ENCODE data around the gene TUBB6.
A peak's percentile ranks its signal among the peaks of the same experiment; 100 is the strongest.

Gene TUBB6

DNA sequence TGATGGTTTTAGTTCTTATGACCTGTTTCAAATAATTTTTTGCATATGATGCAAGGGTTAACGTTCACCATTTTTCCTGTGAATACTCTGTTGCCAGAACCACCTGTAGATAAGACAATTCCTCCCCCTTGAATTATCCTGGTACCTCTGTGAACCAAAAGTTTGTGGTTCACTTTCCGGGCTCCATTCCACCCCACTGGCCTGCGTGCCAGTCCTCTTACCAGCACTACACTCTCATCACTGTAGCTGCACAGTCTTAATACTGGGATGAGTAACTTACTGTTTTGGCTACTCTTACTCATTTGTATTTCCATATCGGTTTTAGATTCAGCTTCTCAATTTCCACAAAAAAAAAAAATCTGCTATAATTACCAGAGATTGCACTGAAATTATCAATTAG is 34.6 kb downstream of the TUBB6 start:
- DNase-seq, result no peak

DNA sequence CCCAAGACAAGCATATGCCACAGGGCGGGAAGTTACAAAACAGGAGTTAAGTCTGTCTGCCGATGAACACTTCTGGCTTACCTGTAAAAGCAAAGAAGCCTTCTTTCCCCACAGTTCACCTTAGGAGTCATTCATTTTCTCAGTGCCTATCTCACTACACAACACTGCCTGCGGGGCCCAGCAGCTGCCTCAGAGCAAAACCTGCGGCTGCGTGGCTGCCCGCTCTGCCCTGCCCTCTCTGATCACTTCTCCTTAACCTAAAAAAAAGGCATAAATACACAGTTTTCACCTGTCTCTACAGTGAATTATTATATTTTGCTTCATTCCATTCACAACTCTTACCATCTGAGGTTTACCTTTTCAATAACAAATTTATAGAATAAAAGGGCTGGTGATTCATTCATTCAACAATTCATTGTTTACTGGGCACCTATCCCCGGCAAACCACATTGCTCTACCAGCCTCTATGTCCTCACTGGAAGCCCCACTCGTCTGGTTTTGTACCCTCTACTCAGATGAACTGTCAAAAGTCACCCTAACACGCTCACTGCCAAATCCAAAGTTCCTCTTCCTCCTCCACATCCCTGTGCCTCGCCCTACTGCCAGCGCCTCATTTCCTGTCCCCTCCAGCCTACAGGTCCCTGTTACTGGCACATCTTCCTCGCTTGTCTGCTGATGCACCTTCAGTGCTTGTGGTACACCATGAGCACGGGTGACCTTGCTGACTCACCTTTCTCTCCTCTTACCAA is 37.6 kb downstream of the TUBB6 start:
- DNase-seq, result no peak

DNA sequence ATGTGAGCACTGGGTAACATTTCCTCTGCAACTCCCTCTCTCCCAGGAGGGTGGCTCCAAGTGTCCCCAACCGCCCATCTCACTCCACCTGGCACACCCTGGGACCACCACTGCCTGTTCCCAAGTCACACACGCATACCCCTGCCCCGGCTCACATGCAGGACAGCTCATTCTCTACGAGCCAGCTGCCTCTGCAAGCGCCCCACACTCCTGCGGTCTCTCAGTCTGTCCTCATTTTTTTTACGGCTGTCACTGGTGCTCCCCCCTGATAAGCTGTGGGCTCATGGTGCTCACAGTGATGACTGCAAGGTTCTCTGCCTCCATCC is 38.2 kb downstream of the TUBB6 start:
- DNase-seq, result no peak

DNA sequence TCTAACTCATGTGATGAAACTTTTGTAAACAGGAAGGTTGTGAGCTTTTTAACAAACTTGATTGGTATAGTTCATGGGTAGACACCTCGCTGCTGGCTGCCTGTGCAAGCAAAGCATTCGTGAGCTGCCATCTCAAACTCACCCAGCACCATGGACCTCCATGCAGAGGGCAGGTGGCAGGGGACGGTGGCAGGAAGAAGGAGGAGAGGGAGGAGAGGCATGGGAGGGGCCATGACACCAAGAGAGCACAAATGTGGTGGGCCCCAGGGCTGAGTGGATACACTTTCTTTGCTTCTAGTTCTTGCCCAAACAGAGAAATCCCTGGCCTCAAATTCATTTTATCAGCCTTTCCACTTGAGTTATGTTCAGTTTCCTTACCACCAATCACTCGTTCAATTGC is 39.9 kb downstream of the TUBB6 start:
- DNase-seq, result no peak

DNA sequence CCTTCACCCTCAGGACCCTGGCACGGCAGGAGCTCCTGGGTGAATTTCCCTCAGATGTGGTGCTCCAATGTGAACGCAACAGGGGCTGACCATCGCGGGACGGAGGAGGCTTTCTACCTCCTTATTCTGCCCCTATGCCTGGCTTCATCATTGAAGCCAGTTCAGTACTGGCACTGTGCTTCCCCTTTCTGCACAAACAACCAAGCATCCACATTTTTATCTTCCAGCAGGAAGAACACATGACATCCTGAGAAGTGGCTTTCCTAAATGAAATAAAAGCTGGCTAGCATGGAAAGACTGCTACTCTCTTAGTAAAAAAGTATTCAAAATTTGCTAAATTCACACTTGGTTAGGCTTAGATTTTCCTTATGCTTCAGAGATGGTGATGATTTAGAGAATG is 44.1 kb downstream of the TUBB6 start:
- no peak for DNase-seq

DNA sequence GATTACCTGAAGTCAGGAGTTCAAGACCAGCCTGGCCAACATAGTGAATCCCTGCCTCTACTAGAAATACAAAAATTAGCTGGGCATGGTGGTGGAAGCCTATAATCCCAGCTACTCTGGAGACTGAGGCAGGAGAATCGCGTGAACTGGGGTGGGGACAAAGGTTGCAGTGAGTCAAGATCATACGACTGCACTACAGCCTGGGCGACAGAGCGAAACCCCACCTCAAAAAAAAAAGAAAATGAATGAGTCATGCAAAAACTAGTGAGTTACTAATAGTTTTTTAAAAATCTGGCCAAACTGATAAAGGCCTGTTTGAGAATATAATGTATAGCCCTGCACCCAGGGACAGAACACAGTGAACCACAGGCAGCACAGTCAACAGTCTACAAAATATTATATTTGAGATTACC is 51.5 kb downstream of the TUBB6 start:
- peak; percentile 57 for DNase-seq

DNA sequence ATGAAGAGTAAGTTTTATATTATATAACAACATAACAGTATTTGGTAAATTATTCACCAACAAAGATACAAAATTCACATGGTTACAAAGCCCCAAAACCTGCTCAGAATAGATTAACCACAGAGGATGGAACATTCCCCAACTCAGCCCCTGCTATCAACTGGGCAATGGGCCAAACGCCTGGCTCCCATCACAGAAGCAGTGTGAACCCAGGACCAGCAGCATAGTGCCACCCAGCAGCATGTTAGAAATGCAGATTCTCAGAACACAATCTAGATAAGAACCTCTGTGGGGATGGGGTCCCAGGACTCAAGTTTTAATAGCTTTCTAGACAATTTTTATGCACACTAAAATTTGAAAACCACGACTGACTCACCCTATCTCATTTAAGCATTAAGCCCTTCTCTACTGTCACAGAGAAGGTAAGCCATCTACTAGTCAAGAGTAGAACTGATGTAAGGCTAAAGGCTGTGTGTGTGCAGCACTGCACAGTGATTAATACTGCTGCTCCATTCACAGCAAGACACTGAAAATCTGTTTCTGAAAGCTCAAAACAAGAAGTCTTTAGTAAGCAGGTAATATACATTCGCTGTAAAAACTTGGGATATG is 53.8 kb downstream of the TUBB6 start:
- DNase-seq, result peak; percentile 11

DNA sequence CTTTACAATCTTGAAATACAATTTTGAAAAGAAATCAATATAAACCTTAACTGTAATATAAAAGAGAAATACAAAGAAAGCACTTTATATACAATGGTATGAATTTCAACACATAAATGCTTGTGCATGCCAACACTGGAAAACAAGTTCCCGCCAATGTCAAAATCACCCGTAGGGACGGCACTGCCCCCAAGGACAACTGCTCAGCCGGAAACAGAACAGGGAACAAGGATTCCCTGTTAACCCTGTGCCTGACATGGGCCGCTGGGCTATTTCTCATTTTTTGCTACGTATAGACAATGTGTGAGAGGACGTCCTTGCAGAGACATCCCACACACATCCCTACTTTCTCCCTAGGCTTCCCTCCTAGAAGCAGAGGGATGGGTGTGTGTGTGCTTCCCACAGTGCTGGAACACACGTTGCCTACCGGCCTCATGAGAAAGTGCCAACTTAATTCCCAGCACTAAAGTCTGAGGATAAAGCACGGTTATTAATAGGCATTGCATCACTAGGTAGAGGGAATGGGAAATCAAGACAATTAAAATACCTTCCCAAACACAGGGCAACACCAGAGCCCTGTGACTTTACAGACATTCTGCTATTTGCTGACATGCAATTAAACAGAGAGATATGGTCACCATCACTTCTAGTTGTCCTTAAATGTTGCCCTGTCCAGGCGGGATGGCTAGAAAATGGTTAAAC is 54.6 kb downstream of the TUBB6 start:
- no peak for DNase-seq

DNA sequence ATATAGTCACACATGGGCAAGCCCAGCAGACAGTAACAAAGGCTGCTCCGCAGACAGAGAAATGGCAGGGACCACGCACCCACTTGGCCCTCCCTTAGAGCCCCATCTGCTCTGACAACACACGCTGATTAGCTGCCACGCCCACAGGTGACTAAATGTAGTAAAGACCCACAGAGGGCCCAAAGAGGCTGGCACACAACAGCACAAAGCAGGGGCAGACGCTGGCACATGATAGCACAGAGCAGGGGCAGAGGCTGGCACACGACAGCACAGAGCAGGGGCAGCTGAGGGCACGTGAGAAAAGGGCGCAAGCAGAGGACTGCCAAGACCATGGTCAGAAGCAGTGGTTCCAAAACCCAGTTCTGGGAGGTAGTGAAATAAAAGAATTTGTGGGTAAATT is 58.3 kb downstream of the TUBB6 start:
- DNase-seq, result no peak

DNA sequence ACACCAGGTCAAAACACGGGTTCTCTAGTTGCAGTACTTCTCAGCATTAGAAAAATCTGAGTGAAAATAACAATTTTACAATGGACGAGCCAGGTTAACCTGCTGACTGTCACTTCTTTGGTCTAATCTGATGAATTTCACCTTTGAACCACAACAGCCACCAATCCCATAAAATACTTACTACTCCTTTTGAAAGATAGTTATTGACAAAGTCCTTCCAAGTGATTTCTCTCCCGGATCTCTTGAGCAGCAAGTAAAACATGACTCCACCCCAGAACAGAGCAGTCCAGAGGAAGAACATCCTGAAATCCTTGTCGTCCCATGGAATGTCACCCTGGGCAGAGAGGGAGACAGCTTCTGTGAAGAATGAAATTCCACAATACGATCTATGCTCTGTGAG is 58.7 kb downstream of the TUBB6 start:
- DNase-seq, result no peak

DNA sequence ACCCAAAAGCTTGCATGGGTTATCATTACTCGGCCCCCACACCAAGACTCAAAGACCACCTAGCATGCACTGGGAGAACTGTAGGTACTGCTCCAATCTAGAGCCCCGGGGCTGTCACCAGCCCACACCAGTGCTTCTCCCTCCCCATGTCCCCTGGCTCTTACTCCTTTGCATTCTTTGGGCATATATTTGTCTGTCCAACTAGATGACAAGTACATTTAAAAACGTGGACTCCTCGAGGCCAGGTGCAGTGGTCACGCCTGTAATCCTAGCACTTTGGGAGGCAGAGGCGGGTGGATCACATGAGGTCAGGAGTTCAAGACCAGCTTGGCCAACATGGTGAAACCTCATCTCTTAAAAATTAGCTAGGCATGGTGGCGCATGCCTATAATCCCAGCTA is 61.2 kb downstream of the TUBB6 start:
- no peak for DNase-seq

DNA sequence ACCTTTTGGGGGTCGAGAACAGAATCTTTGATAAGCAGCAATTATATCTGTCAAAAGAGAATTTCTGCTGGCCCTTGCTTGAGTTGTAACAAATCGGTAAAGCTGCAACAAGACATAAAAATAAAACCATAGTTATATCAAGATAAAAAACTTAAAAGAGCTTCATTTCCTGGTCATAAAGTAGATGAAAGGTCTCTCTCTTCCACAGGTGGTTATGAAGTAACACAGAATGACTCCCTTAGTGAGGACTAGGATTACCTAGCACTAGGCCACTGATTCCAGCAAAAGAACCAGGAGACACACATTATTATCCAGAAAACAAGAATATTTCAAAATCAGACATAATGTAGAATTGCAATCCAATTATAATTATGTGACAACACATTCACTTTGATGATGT is 63.5 kb downstream of the TUBB6 start:
- no peak for DNase-seq

DNA sequence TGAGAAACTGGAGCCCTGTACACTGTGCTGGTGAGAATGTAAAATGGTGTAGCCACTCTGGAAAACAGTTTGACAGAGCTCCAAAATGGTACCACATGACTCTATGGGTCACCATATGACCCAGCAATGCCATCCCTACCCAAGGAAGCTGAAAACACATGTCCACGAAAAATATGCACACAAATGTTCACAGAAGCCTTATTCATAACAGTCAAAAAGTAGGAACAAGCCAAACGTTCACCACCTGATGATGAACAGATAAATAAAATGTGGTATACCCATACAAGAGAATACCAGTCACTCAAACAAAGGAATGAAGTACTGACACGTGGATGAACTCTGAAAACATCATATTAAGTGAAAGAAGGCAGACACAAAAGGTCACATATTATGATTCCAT is 64.4 kb downstream of the TUBB6 start:
- DNase-seq, result no peak

DNA sequence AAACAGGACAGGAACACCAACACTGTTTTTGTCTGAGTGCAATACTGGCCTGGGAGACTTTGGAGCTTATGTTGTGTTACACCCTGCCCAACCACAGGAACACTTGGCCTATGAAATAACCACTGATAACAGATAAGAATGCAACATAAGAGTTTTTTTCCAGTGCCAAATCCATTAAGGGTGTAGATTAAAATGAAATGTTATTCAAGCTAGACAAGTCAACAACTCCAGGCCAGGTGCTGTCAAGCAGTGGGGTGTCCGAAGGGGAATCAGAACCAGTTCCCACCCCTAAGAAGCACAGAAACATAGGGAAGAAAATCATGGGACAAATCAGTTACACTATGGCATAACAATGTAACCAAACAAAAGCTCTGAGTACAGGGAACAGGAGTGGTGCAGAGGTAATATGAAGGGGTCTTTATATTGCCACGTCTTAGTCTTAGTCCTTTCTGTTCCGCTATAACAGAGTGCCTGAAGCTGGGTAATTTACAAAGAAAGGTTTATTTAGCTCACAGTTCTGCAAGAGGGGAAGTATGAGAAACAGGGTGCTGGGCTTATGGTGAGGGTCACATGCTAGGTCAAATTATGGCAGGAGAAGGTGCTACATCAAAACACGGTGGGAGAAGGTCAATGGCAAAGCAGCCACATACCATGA is 65.2 kb downstream of the TUBB6 start:
- DNase-seq, result no peak

DNA sequence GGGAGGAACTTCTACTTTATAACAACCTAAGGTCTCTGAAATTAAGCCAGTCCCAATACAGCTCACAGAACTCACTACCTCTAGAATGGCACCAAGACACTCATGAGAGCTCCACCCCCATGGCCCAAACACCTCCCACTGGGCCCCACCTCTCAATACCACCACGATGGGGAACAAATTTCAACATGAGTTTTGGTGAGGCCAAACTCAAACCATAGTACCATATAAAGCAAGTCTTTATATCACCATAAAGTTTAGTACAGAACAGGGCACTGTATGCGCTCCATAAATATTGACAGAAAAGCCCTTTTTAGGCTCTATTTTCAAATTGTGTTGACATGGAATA is 65.7 kb downstream of the TUBB6 start:
- DNase-seq, result no peak

DNA sequence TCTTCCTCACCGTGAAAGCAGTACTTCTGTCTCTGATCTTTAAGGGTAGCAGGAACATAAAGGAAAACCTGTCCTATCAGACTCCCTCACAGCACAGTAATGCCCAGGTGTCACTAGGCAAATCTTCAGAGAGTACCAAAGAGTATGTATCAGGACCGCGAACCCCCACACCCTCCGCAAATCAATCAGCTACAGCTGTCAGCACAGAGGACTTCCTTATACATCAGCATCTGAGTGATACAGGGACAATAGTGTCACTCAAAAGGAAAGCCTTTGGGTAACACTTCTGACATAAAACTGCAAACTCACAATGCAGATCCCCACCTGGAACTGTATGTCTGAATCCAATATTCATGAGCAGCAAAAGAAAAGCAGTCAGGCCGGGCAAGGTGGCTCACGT is 66.4 kb downstream of the TUBB6 start:
- DNase-seq, result no peak
